Measurements from ENCODE around the gene SBF2.

DNA sequence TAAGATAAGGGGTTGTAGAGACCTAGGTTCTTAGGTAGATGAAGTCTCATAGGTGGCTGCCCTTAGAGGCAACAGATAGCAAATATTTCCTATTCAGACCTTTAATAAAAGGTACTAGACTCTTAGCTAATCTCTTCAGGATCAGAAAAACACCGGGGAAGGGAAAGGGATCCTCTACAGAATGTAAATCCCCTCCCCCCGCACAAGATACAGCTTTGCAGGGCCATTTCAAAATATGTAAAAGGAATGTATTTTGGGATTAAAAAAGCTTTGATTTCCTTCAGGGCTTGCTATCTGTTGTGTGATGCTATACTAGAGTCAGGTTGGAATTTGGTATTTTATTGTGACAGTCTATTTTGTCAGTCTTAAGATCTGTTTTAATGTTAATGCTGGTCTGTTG is 517.0 kb downstream of the SBF2 start:
- TF ChIP-seq NFYB (IDR thresholded peaks at IDR 0.05; ENCODE audit: extremely low read depth, insufficient read length): no peak
- TF ChIP-seq, protein P1, sequence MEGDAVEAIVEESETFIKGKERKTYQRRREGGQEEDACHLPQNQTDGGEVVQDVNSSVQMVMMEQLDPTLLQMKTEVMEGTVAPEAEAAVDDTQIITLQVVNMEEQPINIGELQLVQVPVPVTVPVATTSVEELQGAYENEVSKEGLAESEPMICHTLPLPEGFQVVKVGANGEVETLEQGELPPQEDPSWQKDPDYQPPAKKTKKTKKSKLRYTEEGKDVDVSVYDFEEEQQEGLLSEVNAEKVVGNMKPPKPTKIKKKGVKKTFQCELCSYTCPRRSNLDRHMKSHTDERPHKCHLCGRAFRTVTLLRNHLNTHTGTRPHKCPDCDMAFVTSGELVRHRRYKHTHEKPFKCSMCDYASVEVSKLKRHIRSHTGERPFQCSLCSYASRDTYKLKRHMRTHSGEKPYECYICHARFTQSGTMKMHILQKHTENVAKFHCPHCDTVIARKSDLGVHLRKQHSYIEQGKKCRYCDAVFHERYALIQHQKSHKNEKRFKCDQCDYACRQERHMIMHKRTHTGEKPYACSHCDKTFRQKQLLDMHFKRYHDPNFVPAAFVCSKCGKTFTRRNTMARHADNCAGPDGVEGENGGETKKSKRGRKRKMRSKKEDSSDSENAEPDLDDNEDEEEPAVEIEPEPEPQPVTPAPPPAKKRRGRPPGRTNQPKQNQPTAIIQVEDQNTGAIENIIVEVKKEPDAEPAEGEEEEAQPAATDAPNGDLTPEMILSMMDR (IDR thresholded peaks at IDR 0.05 in 2 of 3, conservative IDR thresholded peaks at IDR 0.05 in 1 of 3; ENCODE audit: insufficient read depth in 2 of 3, low read depth in 1 of 3, low read length in 3 of 3): no peak
- TF ChIP-seq, protein P2, sequence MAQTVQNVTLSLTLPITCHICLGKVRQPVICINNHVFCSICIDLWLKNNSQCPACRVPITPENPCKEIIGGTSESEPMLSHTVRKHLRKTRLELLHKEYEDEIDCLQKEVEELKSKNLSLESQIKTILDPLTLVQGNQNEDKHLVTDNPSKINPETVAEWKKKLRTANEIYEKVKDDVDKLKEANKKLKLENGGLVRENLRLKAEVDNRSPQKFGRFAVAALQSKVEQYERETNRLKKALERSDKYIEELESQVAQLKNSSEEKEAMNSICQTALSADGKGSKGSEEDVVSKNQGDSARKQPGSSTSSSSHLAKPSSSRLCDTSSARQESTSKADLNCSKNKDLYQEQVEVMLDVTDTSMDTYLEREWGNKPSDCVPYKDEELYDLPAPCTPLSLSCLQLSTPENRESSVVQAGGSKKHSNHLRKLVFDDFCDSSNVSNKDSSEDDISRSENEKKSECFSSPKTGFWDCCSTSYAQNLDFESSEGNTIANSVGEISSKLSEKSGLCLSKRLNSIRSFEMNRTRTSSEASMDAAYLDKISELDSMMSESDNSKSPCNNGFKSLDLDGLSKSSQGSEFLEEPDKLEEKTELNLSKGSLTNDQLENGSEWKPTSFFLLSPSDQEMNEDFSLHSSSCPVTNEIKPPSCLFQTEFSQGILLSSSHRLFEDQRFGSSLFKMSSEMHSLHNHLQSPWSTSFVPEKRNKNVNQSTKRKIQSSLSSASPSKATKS (CRISPR knock-in tag; IDR thresholded peaks at IDR 0.05): no peak
- no peak for TF ChIP-seq EHMT2 (IDR thresholded peaks at IDR 0.05)
- TF ChIP-seq POLR2A (conservative IDR thresholded peaks at IDR 0.05): no peak
